HepG2 (cell line): ENCODE measurements around the gene GCLC. TPM values are rescaled to one million over a fixed set of nuclear protein-coding genes. Genes with fewer than 3 reads are reported as not detected.

Source experiments
- ATAC-seq: fragments of 200-7000 bp; cut with Tn5 transposase; 3 replicates; pipeline ENCODE4 v1.9.1; 2020; ENCODE audit warnings: mild to moderate bottlenecking, moderate library complexity
- BruUV-seq: library from RNA; stranded (reverse); fragments of 400-500 nt; replicated peaks from 2 replicates; lab custom pipeline; 2021; lab: Mats Ljungman, UMichigan
- CTCF ChIA-PET: fragments of 300-600 bp; formaldehyde crosslinking; extraction: SDS; loops from one replicate; lab custom pipeline; 2021; ENCODE audit warnings: low total read pairs, inconsistent platforms, low intra/inter-chr PET ratio; lab: Yijun Ruan, JAX
- POLR2A ChIA-PET: fragments of 350-600 bp; sonication (Branson Sonifier 250); formaldehyde crosslinking; loops from one replicate; lab custom pipeline; 2020; ENCODE audit warnings: antibody characterized with exemption, inconsistent platforms; lab: Yijun Ruan, JAX
- DNase-seq: peaks from one replicate; pipeline ENCODE4 v3.0.0-alpha.2; 2015; ENCODE audit warnings: low spot score
- FAIRE-seq: peaks from 3 replicates; lab custom pipeline; 2011; peaks lifted over from hg19 to GRCh38; lab: Jason Lieb, UNC
- H2AFZ ChIP-seq: one replicate; pipeline ENCODE4 v1.6.1; 2011; ENCODE audit warnings: low read length, inconsistent platforms
- H3K27ac ChIP-seq: fragments of 300-600 bp; 3 replicates; pipeline ENCODE4 v1.8.0; 2011; ENCODE audit warnings: mixed run types, mild to moderate bottlenecking, mixed read lengths, low read length, inconsistent platforms; ENCODE audit not compliant: insufficient read depth; ENCODE audit errors: extremely low read length
- H3K27me3 ChIP-seq, 2 experiments: fragments of 200-600 bp in 1 of 2; 2 replicates in 1 of 2; 3 replicates in 1 of 2; pipeline versions ENCODE4 v1.6.0 to v1.8.0; 2011; ENCODE audit warnings: low read length in 2 of 2, mild to moderate bottlenecking in 2 of 2, moderate library complexity in 2 of 2, inconsistent platforms in 1 of 2; ENCODE audit not compliant: insufficient read depth in 2 of 2, control insufficient read depth in 1 of 2
- H3K36me3 ChIP-seq, 2 experiments: fragments of 200-600 bp in 1 of 2; replicated peaks in 1 of 2; 2 replicates in 1 of 2; 3 replicates in 1 of 2; pipeline versions ENCODE4 v1.5.1 to v1.8.0; 2011; ENCODE audit warnings: low read length in 2 of 2, inconsistent platforms in 1 of 2; ENCODE audit not compliant: insufficient read depth in 2 of 2, control insufficient read depth in 1 of 2
- H3K4me1 ChIP-seq: 2 replicates; pipeline ENCODE4 v1.5.1; 2012; ENCODE audit warnings: low read length, inconsistent platforms; ENCODE audit not compliant: insufficient read depth
- H3K4me2 ChIP-seq: 2 replicates; pipeline ENCODE4 v1.6.0; 2011; ENCODE audit warnings: low read depth, low read length, inconsistent platforms
- H3K4me3 ChIP-seq, 3 experiments: fragments of 200-600 bp in 1 of 3; sonication (generic), shearing (Covaris generic) in 1 of 3; replicated peaks in 1 of 3; 2 replicates each; pipeline ENCODE4 v1.5.1; 2011 to 2016; ENCODE audit warnings: low read length in 3 of 3, inconsistent platforms in 2 of 3, low read depth in 2 of 3, mild to moderate bottlenecking in 2 of 3, control low read depth in 1 of 3, mixed read lengths in 1 of 3; ENCODE audit not compliant: insufficient read depth in 1 of 3
- H3K79me2 ChIP-seq: one replicate; pipeline ENCODE4 v1.6.1; 2011; ENCODE audit warnings: low read length, inconsistent platforms; ENCODE audit not compliant: insufficient read depth
- H3K9ac ChIP-seq: 2 replicates; pipeline ENCODE4 v1.6.0; 2011; ENCODE audit warnings: mild to moderate bottlenecking, low read depth, low read length, inconsistent platforms; ENCODE audit not compliant: insufficient read depth
- H3K9me3 ChIP-seq: 2 replicates; pipeline ENCODE4 v1.5.1; 2012; ENCODE audit warnings: mild to moderate bottlenecking, low read length
- H4K20me1 ChIP-seq: 2 replicates; pipeline ENCODE4 v1.6.0; 2011; ENCODE audit warnings: inconsistent platforms, mild to moderate bottlenecking, low read length, moderate library complexity; ENCODE audit not compliant: insufficient read depth
- HNF4A ChIP-seq: sonication (generic); formaldehyde crosslinking; IDR thresholded peaks from 2 replicates; pipeline ENCODE4 v1.4.0; 2020; ENCODE audit warnings: missing genetic modification reagents
- JUND ChIP-seq: sonication (generic); formaldehyde crosslinking; IDR thresholded peaks from 2 replicates; pipeline ENCODE4 v1.8.0; 2022; ENCODE audit warnings: mild to moderate bottlenecking, missing genetic modification reagents
- MXD4 ChIP-seq: IDR thresholded peaks from 2 replicates; pipeline ENCODE4 v1.6.1; 2016; ENCODE audit warnings: mild to moderate bottlenecking, missing biosample characterization, missing genetic modification reagents
- PAXIP1 ChIP-seq: sonication (generic); formaldehyde crosslinking; conservative IDR thresholded peaks from 2 replicates; pipeline ENCODE4 v1.4.0; 2020; ENCODE audit warnings: mild to moderate bottlenecking, missing genetic modification reagents, moderate library complexity
- RBM22 ChIP-seq: fragments of 200-400 bp; formaldehyde crosslinking; optimal IDR thresholded peaks from 2 replicates; pipeline ENCODE3; 2017; ENCODE audit warnings: mild to moderate bottlenecking, low read length, moderate library complexity
- SNAI1 ChIP-seq: sonication (generic); formaldehyde crosslinking; IDR thresholded peaks from 2 replicates; pipeline ENCODE4 v1.5.0; 2020; ENCODE audit warnings: mild to moderate bottlenecking, missing genetic modification reagents, borderline replicate concordance
- TEAD3 ChIP-seq: optimal IDR thresholded peaks from 2 replicates; pipeline ENCODE3; 2016; ENCODE audit warnings: borderline replicate concordance
- ZNF10 ChIP-seq: sonication (generic); formaldehyde crosslinking; IDR thresholded peaks from 2 replicates; pipeline ENCODE4 v1.4.0; 2020; ENCODE audit warnings: mild to moderate bottlenecking, low read depth, missing genetic modification reagents, borderline replicate concordance
- ZNF18 ChIP-seq: sonication (generic); formaldehyde crosslinking; IDR thresholded peaks from 2 replicates; pipeline ENCODE4 v1.8.0; 2022; ENCODE audit warnings: mild to moderate bottlenecking, missing genetic modification reagents; ENCODE audit not compliant: insufficient replicate concordance
- ZNF234 ChIP-seq: sonication (generic); formaldehyde crosslinking; conservative IDR thresholded peaks from 2 replicates; pipeline ENCODE4 v1.5.1; 2020; ENCODE audit warnings: mild to moderate bottlenecking, missing genetic modification reagents
- ZNF382 ChIP-seq: sonication (generic); formaldehyde crosslinking; IDR thresholded peaks from 2 replicates; pipeline ENCODE4 v1.5.0; 2020; ENCODE audit warnings: missing genetic modification reagents, mild to moderate bottlenecking, borderline replicate concordance
- WGBS: methylation state at CpG from one replicate; pipeline ENCODE4 v1.1.6; 2017; ENCODE audit warnings: low lambda C conversion rate; 5-methylcytosine and 5-hydroxymethylcytosine counted together
- in situ Hi-C: cut with HindIII; loops from 2 replicates; pipeline ENCODE4 v1.10.0; 2017; ENCODE audit warnings: low pct_unique_long_range_greater_than_20kb; ENCODE audit not compliant: extremely low pct_ligation_motif_present
- intact Hi-C: fragments of 100-400 bp; cut with micrococcal nuclease; formaldehyde crosslinking; loops from one replicate; pipeline ENCODE4 v1.10.0; 2022; ENCODE audit not compliant: unreplicated experiment
- polyA plus RNA-seq, 8 experiments: library from polyadenylated mRNA; depleted of rRNA in 3 of 8; stranded (reverse) in 7 of 8; unstranded in 1 of 8; fragments of >200 nt; fragmentation: Illumina TruSeq in 4 of 8; extraction: Trizol in 4 of 8; gene quantifications; 2 replicates each; pipeline versions ENCODE4 v1.2.1 to v1.2.3, GENCODE V29; 2011 to 2016; ENCODE audit warnings: low read depth in 4 of 8, missing spikeins in 1 of 8, mixed read lengths in 1 of 8; ENCODE audit not compliant: insufficient read depth in 1 of 8
- total RNA-seq, 5 experiments: library from RNA; depleted of rRNA; stranded (reverse); fragments of >200 nt; fragmentation: Illumina TruSeq; extraction: Trizol; gene quantifications; 2 replicates each; pipeline ENCODE4 v1.2.3, GENCODE V29; 2016; ENCODE audit warnings: low read depth in 1 of 5
- TF ChIP-seq, protein P1 (sequence below): sonication (generic); formaldehyde crosslinking; IDR thresholded peaks from 2 replicates; pipeline ENCODE4 v1.4.0; 2020; ENCODE audit warnings: missing genetic modification reagents, mild to moderate bottlenecking, borderline replicate concordance

The GCLC gene
- total and polyA plus RNA-seq, 2 of the 13 experiments (the other 11 are each of a cell fraction or from before 2014, with no cell fraction given), result 35.3 to 84.6 TPM

DNA sequence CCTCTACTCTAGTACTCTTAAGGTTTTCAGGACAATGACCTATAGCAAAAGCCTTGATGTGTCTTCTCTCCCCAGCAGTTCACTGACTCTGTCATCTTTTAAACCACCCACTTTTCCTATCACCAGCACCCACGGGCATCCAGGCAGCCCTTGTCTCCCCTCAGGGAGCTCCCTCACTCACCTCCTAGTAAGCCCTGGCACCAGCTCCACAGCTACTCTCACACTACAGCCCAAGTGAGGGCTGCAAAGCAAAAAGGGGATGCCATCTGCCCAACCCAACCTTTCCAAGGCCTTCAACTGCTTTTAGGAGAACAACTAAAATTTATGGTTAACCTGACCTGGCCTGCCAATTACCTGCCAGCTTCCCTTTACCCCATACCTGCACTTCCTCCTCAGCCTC lies 26.0 kb downstream of the GCLC start:
- no peak overlapping the region for H2AFZ ChIP-seq
- in situ Hi-C loops (no loop called here), intact Hi-C loops (no loop called here)
- no peak for TF ChIP-seq ZNF234 (CRISPR knock-in tag)
- peak; percentile 92 for TF ChIP-seq RBM22
- no peak for TF ChIP-seq MXD4 (CRISPR knock-in tag)
- TF ChIP-seq ZNF18 (CRISPR knock-in tag), result no peak
- TF ChIP-seq ZNF382 (CRISPR knock-in tag), result no peak
- H3K79me2 ChIP-seq, result peaks cover 28% of the 10 kb centered on the region
- H3K36me3 ChIP-seq, result peaks cover 14 to 43% of the 10 kb centered on the region in 2 experiments
- FAIRE-seq (no peak), DNase-seq (no peak), ATAC-seq (no peak)
- no peaks in the 10 kb centered on the region for H3K27me3 ChIP-seq
- H4K20me1 ChIP-seq, result no peaks in the 10 kb centered on the region
- ChIA-PET CTCF (no interaction called here), POLR2A (no interaction called here)
- peaks cover 38% of the 10 kb centered on the region for H3K4me1 ChIP-seq
- no peaks in the 10 kb centered on the region for H3K9me3 ChIP-seq
- 91% methylated on average over 1 of the region's 1 CpG for WGBS
- no TSS peak for BruUV-seq
- no peak overlapping the region for H3K4me2 ChIP-seq
- H3K4me3 ChIP-seq, result no peak overlapping the region
- no peak overlapping the region for H3K9ac ChIP-seq
- no peak overlapping the region for H3K27ac ChIP-seq

GRCh38 chr6:53517021-53517420 lies 27.9 kb downstream of the GCLC start:
- ChIA-PET POLR2A (interaction anchor here (0.9 to 2.5 kb wide), 4 partner anchors 13 to 135 kb away, joined by 3 to 8 read pairs (median 4); partner anchors contain the start of gene GCLC), CTCF (no interaction called here)
- no TSS peak for BruUV-seq
- in situ Hi-C loops, result no loop called here
- H3K27ac ChIP-seq, result peak overlapping the region; percentile 23
- H3K9me3 ChIP-seq, result no peaks in the 10 kb centered on the region
- no peak overlapping the region for H3K4me3 ChIP-seq
- FAIRE-seq, result no peak
- no peak overlapping the region for H2AFZ ChIP-seq
- peaks cover 10% of the 10 kb centered on the region for H3K79me2 ChIP-seq
- peaks cover 16 to 45% of the 10 kb centered on the region in 2 experiments for H3K36me3 ChIP-seq
- no peak overlapping the region for H3K4me2 ChIP-seq
- H3K9ac ChIP-seq, result no peak overlapping the region
- intact Hi-C loops, result no loop called here
- no peaks in the 10 kb centered on the region for H3K27me3 ChIP-seq
- WGBS, result 36% methylated on average over 2 of the region's 2 CpGs
- DNase-seq, result peak; percentile 46
- peaks cover 57% of the 10 kb centered on the region for H3K4me1 ChIP-seq
- H4K20me1 ChIP-seq, result no peaks in the 10 kb centered on the region
- ATAC-seq, result peak; percentile 54
- TF ChIP-seq, protein P1, sequence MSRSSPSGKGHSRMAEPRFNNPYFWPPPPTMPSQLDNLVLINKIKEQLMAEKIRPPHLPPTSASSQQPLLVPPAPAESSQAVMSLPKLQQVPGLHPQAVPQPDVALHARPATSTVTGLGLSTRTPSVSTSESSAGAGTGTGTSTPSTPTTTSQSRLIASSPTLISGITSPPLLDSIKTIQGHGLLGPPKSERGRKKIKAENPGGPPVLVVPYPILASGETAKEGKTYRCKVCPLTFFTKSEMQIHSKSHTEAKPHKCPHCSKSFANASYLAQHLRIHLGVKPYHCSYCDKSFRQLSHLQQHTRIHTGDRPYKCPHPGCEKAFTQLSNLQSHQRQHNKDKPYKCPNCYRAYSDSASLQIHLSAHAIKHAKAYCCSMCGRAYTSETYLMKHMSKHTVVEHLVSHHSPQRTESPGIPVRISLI (CRISPR knock-in tag), result peak; percentile 93
- TF ChIP-seq ZNF10 (CRISPR knock-in tag) (no peak), JUND (CRISPR knock-in tag) (peak; percentile 74), HNF4A (CRISPR knock-in tag) (0 out of 2 replicates have a peak, but pooled peaks have one; percentile 7), TEAD3 (peak; percentile 51), SNAI1 (CRISPR knock-in tag) (no peak), PAXIP1 (CRISPR knock-in tag) (0 out of 2 replicates have a peak, but pooled peaks have one; percentile 7)
